ENCODE data around the gene CTBP2. TPM values are rescaled to one million over a fixed set of nuclear protein-coding genes. Genes with fewer than 3 reads are reported as not detected.
A peak's percentile ranks its signal among the peaks of the same experiment; 100 is the strongest.

The CTBP2 gene
- total RNA-seq, 1 experiment from 2014 or later = 212 TPM

DNA sequence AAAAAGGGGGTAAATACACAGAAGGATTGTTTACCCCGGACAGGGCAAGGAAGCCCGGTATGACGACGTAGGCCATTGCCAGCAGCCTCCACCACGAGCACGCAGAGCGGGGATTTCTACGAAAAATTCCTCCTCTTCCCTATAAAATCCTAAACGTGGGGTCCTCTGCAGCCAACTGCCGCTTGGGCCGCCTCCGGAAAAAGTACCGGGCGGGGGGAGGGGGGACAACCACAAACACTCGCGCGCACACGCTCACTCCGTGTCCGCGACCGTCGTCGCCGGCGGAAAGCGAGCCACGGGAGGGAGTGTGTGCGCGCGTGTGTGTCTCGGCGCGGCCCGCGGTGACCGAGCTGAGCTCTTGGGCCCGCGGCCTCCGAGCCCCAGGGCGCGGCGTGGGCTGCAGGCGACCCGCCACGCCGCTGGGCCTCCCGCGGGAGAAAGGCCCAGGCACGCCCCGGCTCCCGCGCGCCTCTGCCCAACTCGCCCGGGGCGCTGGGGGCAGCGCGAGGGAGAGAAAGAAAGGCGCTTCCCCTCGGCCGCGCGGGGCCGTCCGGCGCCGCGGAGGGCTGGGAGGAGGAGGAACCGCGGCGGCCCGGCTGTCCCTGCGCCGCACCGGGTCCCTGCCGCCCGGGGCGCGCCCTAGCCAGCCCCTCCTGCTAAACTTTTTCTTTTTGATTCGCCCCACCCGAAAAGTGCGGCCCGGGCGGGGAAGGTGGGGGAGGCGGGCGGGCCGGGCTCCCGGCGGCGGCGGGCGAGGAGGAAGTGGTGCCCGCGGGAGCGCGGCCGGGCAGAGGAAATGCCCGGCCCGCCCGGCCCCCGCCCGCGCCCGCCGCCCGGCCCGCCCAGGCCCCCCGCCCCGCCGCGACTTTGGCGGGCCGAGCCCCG is 1.5 kb downstream of the CTBP2 start:
- no peak overlapping the region for H2AK5ac ChIP-seq (ENCODE audit: insufficient read length, low read length)
- WGBS (ENCODE audit: extremely low coverage, insufficient read length, low lambda C conversion rate) = no CpG with 5 or more reads among the region's 115 CpGs
- no peak overlapping the region for H2AFZ ChIP-seq (ENCODE audit: low read length)

More for the DNA sequence above, 1.5 kb downstream of the CTBP2 start:
- H2BK12ac ChIP-seq (ENCODE audit: insufficient read length, low read depth, low read length) = no peak overlapping the region
- no peaks in the 10 kb centered on the region for H4K20me1 ChIP-seq (ENCODE audit: control insufficient read depth, insufficient read depth, insufficient read length)
- H3K23ac ChIP-seq (ENCODE audit: insufficient read length, low read depth, low read length) = no peak overlapping the region
- H3K79me2 ChIP-seq (ENCODE audit: insufficient read depth, low read length) = peaks cover 43% of the 10 kb centered on the region
- H3K4me3 Mint-ChIP-seq = peak overlapping the region; percentile 95 to 99
- peak overlapping the region; percentile 94 for H3K4me2 ChIP-seq (ENCODE audit: insufficient read depth, insufficient read length, low read length)
- H2BK5ac ChIP-seq (ENCODE audit: insufficient read length, low read length) = no peak overlapping the region
- DNase-seq = peak; percentile 15
- H4K5ac ChIP-seq (ENCODE audit: insufficient read length, low read depth, low read length) = no peak overlapping the region
- H4K91ac ChIP-seq (ENCODE audit: insufficient read length, low read depth, low read length) = no peak overlapping the region
- H4K8ac ChIP-seq (replicated peaks; ENCODE audit: insufficient read length, low read depth, low read length) = no peak overlapping the region
- H3K27ac Mint-ChIP-seq = peak overlapping the region; percentile 93 to 98 (median 96)
- peaks cover 0 to 2% of the 10 kb centered on the region in 2 experiments; a peak in 3 of 5 replicates for H3K9me3 Mint-ChIP-seq
- peak overlapping the region; percentile 94 for H3K9ac ChIP-seq (ENCODE audit: extremely low read depth, insufficient read length, low read length)
- TF ChIP-seq, protein P1, sequence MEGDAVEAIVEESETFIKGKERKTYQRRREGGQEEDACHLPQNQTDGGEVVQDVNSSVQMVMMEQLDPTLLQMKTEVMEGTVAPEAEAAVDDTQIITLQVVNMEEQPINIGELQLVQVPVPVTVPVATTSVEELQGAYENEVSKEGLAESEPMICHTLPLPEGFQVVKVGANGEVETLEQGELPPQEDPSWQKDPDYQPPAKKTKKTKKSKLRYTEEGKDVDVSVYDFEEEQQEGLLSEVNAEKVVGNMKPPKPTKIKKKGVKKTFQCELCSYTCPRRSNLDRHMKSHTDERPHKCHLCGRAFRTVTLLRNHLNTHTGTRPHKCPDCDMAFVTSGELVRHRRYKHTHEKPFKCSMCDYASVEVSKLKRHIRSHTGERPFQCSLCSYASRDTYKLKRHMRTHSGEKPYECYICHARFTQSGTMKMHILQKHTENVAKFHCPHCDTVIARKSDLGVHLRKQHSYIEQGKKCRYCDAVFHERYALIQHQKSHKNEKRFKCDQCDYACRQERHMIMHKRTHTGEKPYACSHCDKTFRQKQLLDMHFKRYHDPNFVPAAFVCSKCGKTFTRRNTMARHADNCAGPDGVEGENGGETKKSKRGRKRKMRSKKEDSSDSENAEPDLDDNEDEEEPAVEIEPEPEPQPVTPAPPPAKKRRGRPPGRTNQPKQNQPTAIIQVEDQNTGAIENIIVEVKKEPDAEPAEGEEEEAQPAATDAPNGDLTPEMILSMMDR (conservative IDR thresholded peaks at IDR 0.05) = no peak
- H3K18ac ChIP-seq (ENCODE audit: insufficient read length, low read depth, low read length) = peak overlapping the region; percentile 4
- no peak overlapping the region for H2BK20ac ChIP-seq (ENCODE audit: low read depth, low read length, poor library complexity, severe bottlenecking)
- H3T11ph ChIP-seq (ENCODE audit: low read length) = no peak overlapping the region
- H3K79me1 ChIP-seq (ENCODE audit: insufficient read depth, low read depth, low read length, poor library complexity, severe bottlenecking) = no peaks in the 10 kb centered on the region
- no peak overlapping the region for H2BK15ac ChIP-seq (ENCODE audit: low read depth, low read length)
- peaks cover 1% of the 10 kb centered on the region for H3K4me1 ChIP-seq (ENCODE audit: insufficient read depth, low read length)
- H3K56ac ChIP-seq (ENCODE audit: insufficient read length, low read depth, low read length) = no peak overlapping the region
- H3K14ac ChIP-seq (ENCODE audit: insufficient read depth, low read length) = peak overlapping the region; percentile 78
- H3K4me1 Mint-ChIP-seq = peaks cover 45 to 47% of the 10 kb centered on the region in 2 experiments
- H3K4ac ChIP-seq (ENCODE audit: low read depth, low read length) = no peak overlapping the region
- no peaks in the 10 kb centered on the region for H3K9me3 ChIP-seq (ENCODE audit: control insufficient read depth, low read depth, low read length)
- H3K36me3 Mint-ChIP-seq (ENCODE audit: insufficient read depth in 1 of 3, low read depth in 3 of 3) = peaks cover 5 to 11% (median 10%) of the 10 kb centered on the region in 3 experiments
- no peaks in the 10 kb centered on the region for H3K27me3 ChIP-seq (ENCODE audit: insufficient read depth, low read length)
- H3K27ac ChIP-seq (ENCODE audit: insufficient read length, low read depth, low read length) = no peak overlapping the region
- H2BK120ac ChIP-seq (ENCODE audit: low read depth, low read length, poor library complexity, severe bottlenecking) = no peak overlapping the region
- peaks cover 16% of the 10 kb centered on the region for H3K23me2 ChIP-seq (ENCODE audit: insufficient read length, low read depth, low read length, poor library complexity, severe bottlenecking)
- no peaks in the 10 kb centered on the region for H3K27me3 Mint-ChIP-seq (ENCODE audit: low read depth)
